ENCODE data around the gene TBC1D4. TPM values are rescaled to one million over a fixed set of nuclear protein-coding genes. Genes with fewer than 3 reads are reported as not detected.
"Not testable (repeated sequence)": the region's sequence is repeated elsewhere in the genome, so short reads cannot be mapped to it uniquely, and the experiment has no call there.

The TBC1D4 gene
- total RNA-seq, 1 experiment from 2014 or later: 5.5 TPM

DNA sequence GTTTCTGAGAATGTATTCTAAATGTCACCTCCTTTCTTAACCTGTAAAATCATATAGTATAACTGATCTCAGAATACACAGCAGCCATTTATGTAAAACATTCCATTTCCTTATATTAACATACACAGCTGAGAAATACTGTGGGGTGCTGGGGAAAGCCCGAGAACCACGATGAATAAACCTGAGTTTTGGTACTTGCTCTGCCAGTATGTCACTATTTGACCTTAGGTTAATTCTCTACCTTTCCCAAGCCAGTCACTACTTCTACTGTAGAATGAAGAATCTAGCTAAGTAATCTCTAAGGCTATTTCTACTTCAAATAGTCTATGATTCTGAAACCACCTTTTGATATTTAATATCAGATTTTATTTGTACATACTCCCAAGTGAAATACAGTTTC, 173.7 kb downstream of the TBC1D4 start:
- in situ Hi-C loops (cut with HindIII; ENCODE audit: low pct_unique_long_range_greater_than_20kb, low sequenced_read_pairs): no loop called here
- H3K36me3 ChIP-seq (ENCODE audit: control insufficient read depth, insufficient read depth, low read length): no peaks in the 10 kb centered on the region
- intact Hi-C loops (cut with micrococcal nuclease; ENCODE audit: unreplicated experiment): no loop called here
- no peaks in the 10 kb centered on the region for H3K27me3 ChIP-seq (ENCODE audit: control insufficient read depth, insufficient read depth, low read length)
- ChIA-PET POLR2A (no interaction called here), CTCF (no interaction called here)
- H3K9me3 ChIP-seq (ENCODE audit: control insufficient read depth, insufficient read depth, low read depth, low read length): no peaks in the 10 kb centered on the region
- no peak overlapping the region for H3K27ac ChIP-seq (ENCODE audit: low read length)
- DNase-seq (ENCODE audit: low read depth, low spot score) (no peak), ATAC-seq (no peak)
- TF ChIP-seq, protein P1, sequence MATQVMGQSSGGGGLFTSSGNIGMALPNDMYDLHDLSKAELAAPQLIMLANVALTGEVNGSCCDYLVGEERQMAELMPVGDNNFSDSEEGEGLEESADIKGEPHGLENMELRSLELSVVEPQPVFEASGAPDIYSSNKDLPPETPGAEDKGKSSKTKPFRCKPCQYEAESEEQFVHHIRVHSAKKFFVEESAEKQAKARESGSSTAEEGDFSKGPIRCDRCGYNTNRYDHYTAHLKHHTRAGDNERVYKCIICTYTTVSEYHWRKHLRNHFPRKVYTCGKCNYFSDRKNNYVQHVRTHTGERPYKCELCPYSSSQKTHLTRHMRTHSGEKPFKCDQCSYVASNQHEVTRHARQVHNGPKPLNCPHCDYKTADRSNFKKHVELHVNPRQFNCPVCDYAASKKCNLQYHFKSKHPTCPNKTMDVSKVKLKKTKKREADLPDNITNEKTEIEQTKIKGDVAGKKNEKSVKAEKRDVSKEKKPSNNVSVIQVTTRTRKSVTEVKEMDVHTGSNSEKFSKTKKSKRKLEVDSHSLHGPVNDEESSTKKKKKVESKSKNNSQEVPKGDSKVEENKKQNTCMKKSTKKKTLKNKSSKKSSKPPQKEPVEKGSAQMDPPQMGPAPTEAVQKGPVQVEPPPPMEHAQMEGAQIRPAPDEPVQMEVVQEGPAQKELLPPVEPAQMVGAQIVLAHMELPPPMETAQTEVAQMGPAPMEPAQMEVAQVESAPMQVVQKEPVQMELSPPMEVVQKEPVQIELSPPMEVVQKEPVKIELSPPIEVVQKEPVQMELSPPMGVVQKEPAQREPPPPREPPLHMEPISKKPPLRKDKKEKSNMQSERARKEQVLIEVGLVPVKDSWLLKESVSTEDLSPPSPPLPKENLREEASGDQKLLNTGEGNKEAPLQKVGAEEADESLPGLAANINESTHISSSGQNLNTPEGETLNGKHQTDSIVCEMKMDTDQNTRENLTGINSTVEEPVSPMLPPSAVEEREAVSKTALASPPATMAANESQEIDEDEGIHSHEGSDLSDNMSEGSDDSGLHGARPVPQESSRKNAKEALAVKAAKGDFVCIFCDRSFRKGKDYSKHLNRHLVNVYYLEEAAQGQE (IDR thresholded peaks at IDR 0.05; ENCODE audit: insufficient read depth in 1 of 2, low read depth in 2 of 2, low read length in 1 of 2): no peak
- TF ChIP-seq SIN3A (IDR thresholded peaks at IDR 0.05; ENCODE audit: borderline replicate concordance, insufficient read depth, low read depth, low read length): no peak
- no peak for TF ChIP-seq TCF7L2 (IDR thresholded peaks at IDR 0.05; ENCODE audit: low read depth, low read length)
- BruUV-seq (replicated peaks): no TSS peak
- no peaks in the 10 kb centered on the region for H3K4me1 ChIP-seq (ENCODE audit: control insufficient read depth, insufficient read depth, low read length)
- H3K4me3 ChIP-seq (ENCODE audit: low read depth in 2 of 2, low read length in 2 of 2): no peak overlapping the region

DNA sequence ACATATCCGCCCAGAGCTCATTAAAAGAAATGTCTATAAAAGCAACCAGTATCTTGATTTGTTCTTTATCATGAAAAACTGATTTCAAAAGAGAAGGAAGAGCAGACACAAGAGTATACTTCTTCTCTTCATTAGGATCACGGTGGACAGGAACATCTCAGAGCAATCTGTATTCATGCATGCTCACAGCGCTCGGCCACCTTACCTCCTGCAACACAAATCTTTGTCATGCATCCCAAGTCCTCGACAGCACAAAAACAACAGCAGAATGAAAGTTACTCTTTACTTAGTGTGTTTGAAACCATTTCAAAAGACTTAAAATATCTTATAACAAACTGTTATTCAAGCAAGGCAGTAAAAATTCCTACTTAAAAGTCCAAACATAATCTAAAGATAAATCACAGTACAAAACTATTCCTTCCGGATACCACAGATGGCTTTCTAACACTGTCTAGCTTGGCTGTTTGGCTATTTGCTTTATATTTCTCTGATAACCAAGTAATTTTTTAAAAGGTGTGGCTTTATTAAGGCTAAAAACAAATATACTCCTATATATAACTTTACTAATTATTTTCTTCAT, 174.5 kb downstream of the TBC1D4 start:
- no peaks in the 10 kb centered on the region for H3K36me3 ChIP-seq (ENCODE audit: control insufficient read depth, insufficient read depth, low read length)
- ATAC-seq (no peak), DNase-seq (ENCODE audit: low read depth, low spot score) (no peak)
- no TSS peak for BruUV-seq (replicated peaks)
- POLR2A ChIA-PET: no interaction called here
- H3K27me3 ChIP-seq (ENCODE audit: control insufficient read depth, insufficient read depth, low read length): no peaks in the 10 kb centered on the region
- H3K27ac ChIP-seq (ENCODE audit: low read length): no peak overlapping the region
- TF ChIP-seq CTCF (IDR thresholded peaks at IDR 0.05): no peak
- TF ChIP-seq SIN3A (IDR thresholded peaks at IDR 0.05; ENCODE audit: borderline replicate concordance, insufficient read depth, low read depth, low read length): no peak
- no peak for TF ChIP-seq POLR2AphosphoS5 (IDR thresholded peaks at IDR 0.05; ENCODE audit: low read depth, low read length)
- TF ChIP-seq TCF7L2 (IDR thresholded peaks at IDR 0.05; ENCODE audit: low read depth, low read length): no peak
- TF ChIP-seq, protein P1 (IDR thresholded peaks at IDR 0.05; ENCODE audit: insufficient read depth in 1 of 2, low read depth in 2 of 2, low read length in 1 of 2): no peak
- CTCF ChIA-PET: no interaction called here
- in situ Hi-C loops (cut with HindIII; ENCODE audit: low pct_unique_long_range_greater_than_20kb, low sequenced_read_pairs): no loop called here
- intact Hi-C loops (cut with micrococcal nuclease; ENCODE audit: unreplicated experiment): no loop called here
- no peak overlapping the region for H3K4me3 ChIP-seq (ENCODE audit: low read depth in 2 of 2, low read length in 2 of 2)
- no peaks in the 10 kb centered on the region for H3K9me3 ChIP-seq (ENCODE audit: control insufficient read depth, insufficient read depth, low read depth, low read length)
- no peaks in the 10 kb centered on the region for H3K4me1 ChIP-seq (ENCODE audit: control insufficient read depth, insufficient read depth, low read length)

GRCh38 chr13:75306967-75307366, 175.0 kb downstream of the TBC1D4 start:
- H3K9me3 ChIP-seq (ENCODE audit: control insufficient read depth, insufficient read depth, low read depth, low read length); BruUV-seq (replicated peaks); DNase-seq (ENCODE audit: low read depth, low spot score); CTCF ChIA-PET; H3K27me3 ChIP-seq (ENCODE audit: control insufficient read depth, insufficient read depth, low read length); intact Hi-C loops (cut with micrococcal nuclease; ENCODE audit: unreplicated experiment); H3K4me1 ChIP-seq (ENCODE audit: control insufficient read depth, insufficient read depth, low read length); H3K27ac ChIP-seq (ENCODE audit: low read length); in situ Hi-C loops (cut with HindIII; ENCODE audit: low pct_unique_long_range_greater_than_20kb, low sequenced_read_pairs); H3K4me3 ChIP-seq (ENCODE audit: low read depth in 2 of 2, low read length in 2 of 2); POLR2A ChIA-PET; ATAC-seq; H3K36me3 ChIP-seq (ENCODE audit: control insufficient read depth, insufficient read depth, low read length): not testable (repeated sequence)

Data from Panc1 (cell line).